ENCODE data around the gene LHX4. TPM values are rescaled to one million over a fixed set of nuclear protein-coding genes. Genes with fewer than 3 reads are reported as not detected.

LHX4 gene
- total and polyA plus RNA-seq, 2 of the 8 experiments (the other 6 are each of a cell fraction or from before 2014, with no cell fraction given) = 0.85 to 4.9 TPM

GRCh38 chr1:180283098-180283497 lies 53.0 kb downstream of the LHX4 start:
- WGBS, 2 experiments (ENCODE audit: extremely low coverage in 1 of 2, insufficient coverage in 1 of 2, insufficient read length in 1 of 2, insufficient replicate concordance in 2 of 2, low coverage in 1 of 2, low lambda C conversion rate in 2 of 2, missing lambda C conversion rate in 1 of 2) = 96% methylated on average over 4 of the region's 4 CpGs; no CpG with 5 or more reads in 1 of the 2 experiments
- no peak for FAIRE-seq
- POLR2A ChIA-PET (ENCODE audit: partially characterized antibody) = interaction anchor here (1.3 to 2.8 kb wide), 2 partner anchors 10 to 23 kb away, joined by 3 to 14 read pairs; no protein-coding TSS in a partner anchor

More at GRCh38 chr1:180283098-180283497, 53.0 kb downstream of the LHX4 start:
- DNase-seq (ENCODE audit: low read depth in 1 of 2, low spot score in 2 of 2) = no peak
- Histone ChIP-seq H3K79me2 (ENCODE audit: control insufficient read depth in 1 of 2, insufficient read depth in 2 of 2, low read length in 2 of 2) (no peaks in the 10 kb centered on the region), H3K4me3 (ENCODE audit: extremely low read depth in 1 of 4, insufficient read depth in 2 of 4, low read depth in 3 of 4, low read length in 4 of 4) (no peak overlapping the region), H2AFZ (ENCODE audit: low read length) (no peak overlapping the region), H2BK20ac (ENCODE audit: low read length) (no peak overlapping the region), H3K9me3 (ENCODE audit: insufficient read depth in 2 of 2, low read depth in 1 of 2, low read length in 1 of 2) (no peaks in the 10 kb centered on the region), H3K23me2 (ENCODE audit: low read depth, low read length) (no peaks in the 10 kb centered on the region), H3K4me1 (replicated peaks in 1 of 4; ENCODE audit: control insufficient read depth in 3 of 4, insufficient read depth in 4 of 4, low read length in 3 of 4) (peaks cover 0 to 5% (median 4%) of the 10 kb centered on the region in 4 experiments; a peak in 6 of 7 replicates), H2BK120ac (replicated peaks; ENCODE audit: low read depth, low read length) (no peak overlapping the region), H4K5ac (ENCODE audit: insufficient read length, low read depth, low read length) (no peak overlapping the region), H3K36me3 (ENCODE audit: control insufficient read depth in 2 of 4, insufficient read depth in 4 of 4, low read length in 3 of 4) (peaks cover 0 to 5% (median 0%) of the 10 kb centered on the region in 4 experiments; a peak in 1 of 8 replicates), H2BK5ac (ENCODE audit: low read depth, low read length) (no peak overlapping the region), H3K9ac (replicated peaks in 1 of 4; ENCODE audit: extremely low read depth in 1 of 4, low read depth in 3 of 4, low read length in 3 of 4) (no peak overlapping the region), H3K18ac (ENCODE audit: extremely low read depth, low read length) (no peak overlapping the region), H4K20me1 (replicated peaks in 1 of 2; ENCODE audit: control insufficient read depth in 1 of 2, insufficient read depth in 2 of 2, low read length in 2 of 2) (no peaks in the 10 kb centered on the region), H3K4me2 (ENCODE audit: insufficient read depth in 1 of 2, low read depth in 2 of 2, low read length in 2 of 2) (no peak overlapping the region), H3K56ac (replicated peaks; ENCODE audit: insufficient read length, low read depth, low read length) (no peak overlapping the region), H3K4ac (replicated peaks; ENCODE audit: insufficient read length, low read depth, low read length) (no peak overlapping the region), H3K79me1 (ENCODE audit: low read depth, low read length) (no peaks in the 10 kb centered on the region), H3K14ac (ENCODE audit: insufficient read length) (no peak overlapping the region), H2BK15ac (ENCODE audit: low read length) (no peak overlapping the region), H3K27me3 (replicated peaks in 1 of 4; ENCODE audit: control insufficient read depth in 3 of 4, extremely low read depth in 1 of 4, insufficient read depth in 3 of 4, low read length in 3 of 4) (no peaks in the 10 kb centered on the region), H2BK12ac (ENCODE audit: low read depth, low read length) (no peak overlapping the region), H4K8ac (ENCODE audit: extremely low read depth, insufficient read depth, low read length) (no peak overlapping the region), H3K23ac (ENCODE audit: insufficient read length) (no peak overlapping the region), H3K27ac (ENCODE audit: low read depth, low read length) (no peak overlapping the region), H2AK5ac (ENCODE audit: low read depth, low read length) (no peak overlapping the region), H4K91ac (replicated peaks; ENCODE audit: insufficient read length, low read length) (no peak overlapping the region)
- CTCF ChIA-PET (ENCODE audit: partially characterized antibody) = interaction anchor here (0.6 to 9.2 kb wide), 5 partner anchors 12 to 82 kb away, joined by 3 to 77 read pairs (median 4); no protein-coding TSS in a partner anchor
- TF ChIP-seq SIX5 (IDR thresholded peaks at IDR 0.05; ENCODE audit: low read depth, low read length) (no peak), PHF8 (conservative IDR thresholded peaks at IDR 0.05; ENCODE audit: low read depth, low read length) (no peak), EZH2 (IDR thresholded peaks at IDR 0.05; ENCODE audit: low read depth, low read length, severe bottlenecking) (no peak), NANOG (IDR thresholded peaks at IDR 0.05; ENCODE audit: insufficient read depth, low read depth, low read length, poor library complexity, severe bottlenecking) (no peak)

Data from H1 (cell line).